HepG2 (cell line): ENCODE data around the gene C1QTNF6. TPM values are rescaled to one million over a fixed set of nuclear protein-coding genes. Genes with fewer than 3 reads are reported as not detected.

ENCODE experiments used
- ARNT2 ChIP-seq: sonication (generic); formaldehyde crosslinking; IDR thresholded peaks from 2 replicates; pipeline ENCODE4 v1.8.0; 2022; ENCODE audit warnings: mild to moderate bottlenecking, low read depth, missing genetic modification reagents, moderate library complexity
- ATF7-NPFF ChIP-seq: sonication (generic); formaldehyde crosslinking; IDR thresholded peaks from 2 replicates; pipeline ENCODE4 v1.8.1; 2023; ENCODE audit warnings: mild to moderate bottlenecking, low read depth, missing genetic modification reagents, moderate library complexity
- HOXA7 ChIP-seq: sonication (generic); formaldehyde crosslinking; IDR thresholded peaks from 2 replicates; pipeline ENCODE4 v1.8.1; 2022; ENCODE audit warnings: mild to moderate bottlenecking, missing genetic modification reagents, moderate library complexity
- IKZF1 ChIP-seq: fragments of 450-650 bp; IDR thresholded peaks from 2 replicates; pipeline ENCODE4 v1.7.1; 2016
- MLX ChIP-seq: IDR thresholded peaks from 2 replicates; pipeline ENCODE4 v1.6.1; 2016
- PITX1 ChIP-seq: sonication (generic); formaldehyde crosslinking; IDR thresholded peaks from 2 replicates; pipeline ENCODE4 v1.5.1; 2020; ENCODE audit warnings: mild to moderate bottlenecking, missing genetic modification reagents
- POGZ ChIP-seq: sonication (generic); formaldehyde crosslinking; IDR thresholded peaks from 2 replicates; pipeline ENCODE4 v1.4.0; 2020; ENCODE audit warnings: mild to moderate bottlenecking, missing genetic modification reagents
- RCOR2 ChIP-seq: IDR thresholded peaks from 2 replicates; pipeline ENCODE4 v1.6.1; 2016; ENCODE audit warnings: missing biosample characterization, missing genetic modification reagents
- RFXANK ChIP-seq: IDR thresholded peaks from 2 replicates; pipeline ENCODE4 v1.6.1; 2016
- SMAD1 ChIP-seq: sonication (generic); formaldehyde crosslinking; IDR thresholded peaks from 2 replicates; pipeline ENCODE4 v1.4.0; 2020; ENCODE audit warnings: missing genetic modification reagents, low read depth, mild to moderate bottlenecking, borderline replicate concordance
- TCF7L2 ChIP-seq: IDR thresholded peaks from 2 replicates; pipeline ENCODE4 v1.6.1; 2011; ENCODE audit warnings: mild to moderate bottlenecking, low read depth, low read length, moderate library complexity
- TEAD2 ChIP-seq: sonication (generic); formaldehyde crosslinking; IDR thresholded peaks from 2 replicates; pipeline ENCODE4 v1.9.0; 2021; ENCODE audit warnings: missing genetic modification reagents
- TIGD3 ChIP-seq: sonication (generic); formaldehyde crosslinking; IDR thresholded peaks from 2 replicates; pipeline ENCODE4 v1.5.1; 2020; ENCODE audit warnings: mild to moderate bottlenecking, missing genetic modification reagents, borderline replicate concordance
- TSC22D2 ChIP-seq: sonication (generic); formaldehyde crosslinking; IDR thresholded peaks from 2 replicates; pipeline ENCODE4 v1.5.1; 2020; ENCODE audit warnings: missing genetic modification reagents, mild to moderate bottlenecking, borderline replicate concordance
- ZNF362 ChIP-seq: sonication (generic); formaldehyde crosslinking; IDR thresholded peaks from 2 replicates; pipeline ENCODE4 v1.4.0; 2020; ENCODE audit warnings: missing genetic modification reagents, mild to moderate bottlenecking, borderline replicate concordance
- ZNF496 ChIP-seq: sonication (generic); formaldehyde crosslinking; IDR thresholded peaks from 2 replicates; pipeline ENCODE4 v1.8.1; 2023; ENCODE audit warnings: mild to moderate bottlenecking, moderate library complexity, missing genetic modification reagents; ENCODE audit not compliant: insufficient replicate concordance
- ZNF567 ChIP-seq: sonication (generic); formaldehyde crosslinking; IDR thresholded peaks from 2 replicates; pipeline ENCODE4 v1.8.1; 2023; ENCODE audit warnings: mild to moderate bottlenecking, missing genetic modification reagents, borderline replicate concordance
- ZNF652 ChIP-seq: IDR thresholded peaks from 2 replicates; pipeline ENCODE4 v1.6.1; 2016; ENCODE audit warnings: low read depth, borderline replicate concordance
- ZNF784 ChIP-seq: sonication (generic); formaldehyde crosslinking; IDR thresholded peaks from 2 replicates; pipeline ENCODE4 v1.5.1; 2020; ENCODE audit warnings: missing genetic modification reagents, mild to moderate bottlenecking, borderline replicate concordance
- ZNF883 ChIP-seq: sonication (generic); formaldehyde crosslinking; IDR thresholded peaks from 2 replicates; pipeline ENCODE4 v1.5.1; 2020; ENCODE audit warnings: mild to moderate bottlenecking, missing genetic modification reagents; ENCODE audit errors: not compliant biosample characterization
- ZUFSP ChIP-seq: sonication (generic); formaldehyde crosslinking; IDR thresholded peaks from 2 replicates; pipeline ENCODE4 v1.9.0; 2021; ENCODE audit warnings: missing genetic modification reagents, mild to moderate bottlenecking, borderline replicate concordance
- polyA plus RNA-seq, 8 experiments: library from polyadenylated mRNA; depleted of rRNA in 3 of 8; stranded (reverse) in 7 of 8; unstranded in 1 of 8; fragments of >200 nt; fragmentation: Illumina TruSeq in 4 of 8; extraction: Trizol in 4 of 8; gene quantifications; 2 replicates each; pipeline versions ENCODE4 v1.2.1 to v1.2.3, GENCODE V29; 2011 to 2016; ENCODE audit warnings: low read depth in 4 of 8, missing spikeins in 1 of 8, mixed read lengths in 1 of 8; ENCODE audit not compliant: insufficient read depth in 1 of 8
- total RNA-seq, 5 experiments: library from RNA; depleted of rRNA; stranded (reverse); fragments of >200 nt; fragmentation: Illumina TruSeq; extraction: Trizol; gene quantifications; 2 replicates each; pipeline ENCODE4 v1.2.3, GENCODE V29; 2016; ENCODE audit warnings: low read depth in 1 of 5

Gene C1QTNF6
- total and polyA plus RNA-seq, 2 of the 13 experiments (the other 11 are each of a cell fraction or from before 2014, with no cell fraction given): 2.7 to 6.9 TPM

- TF ChIP-seq RCOR2 (CRISPR knock-in tag) (no peak), ZNF784 (CRISPR knock-in tag) (peak; percentile 56; the same call in 1 of the 2 replicates), IKZF1 (no peak), PITX1 (CRISPR knock-in tag) (peak; percentile 74), SMAD1 (CRISPR knock-in tag) (no peak), ZNF883 (CRISPR knock-in tag) (peak; percentile 72), TIGD3 (CRISPR knock-in tag) (no peak), TSC22D2 (CRISPR knock-in tag) (no peak; the same call in 1 of the 2 replicates), RFXANK (no peak; the same call in 1 of the 2 replicates), ZNF652 (CRISPR knock-in tag) (no peak), POGZ (CRISPR knock-in tag) (no peak; the same call in 1 of the 2 replicates), ZUFSP (CRISPR knock-in tag) (no peak), MLX (CRISPR knock-in tag) (peak; percentile 64), ATF7-NPFF (CRISPR knock-in tag) (peak; percentile 87), HOXA7 (CRISPR knock-in tag) (no peak), ARNT2 (CRISPR knock-in tag) (peak; percentile 92), ZNF567 (CRISPR knock-in tag) (no peak), ZNF362 (CRISPR knock-in tag) (peak; percentile 59; the same call in 1 of the 2 replicates), TEAD2 (CRISPR knock-in tag) (no peak), ZNF496 (no peak), TCF7L2 (no peak)
These were observed 11.2 kb upstream of the C1QTNF6 start (continued) for GRCh38 chr22:37199103-37199759.
